ENCODE measurements around the gene CDK5RAP3. TPM values are rescaled to one million over a fixed set of nuclear protein-coding genes. Genes with fewer than 3 reads are reported as not detected.

CDK5RAP3 gene
- total RNA-seq, 1 experiment from 2014 or later, result 53.1 TPM

GRCh38 chr17:47946929-47947397, 23.9 kb upstream of the CDK5RAP3 start:
- peak; percentile 94 for DNase-seq (ENCODE audit: low read depth)

- peak; percentile 74 for DNase-seq (ENCODE audit: low read depth)
Measured at GRCh38 chr17:47948706-47949196, 22.2 kb upstream of the CDK5RAP3 start.

- peak; percentile 70 for DNase-seq (ENCODE audit: low read depth)
Measured at GRCh38 chr17:47949197-47949759, 21.6 kb upstream of the CDK5RAP3 start.

GRCh38 chr17:47949946-47950345, 21.0 kb upstream of the CDK5RAP3 start:
- DNase-seq (ENCODE audit: low read depth), result no peak

- DNase-seq (ENCODE audit: low read depth), result no peak
Measured at GRCh38 chr17:47950448-47950847, 20.5 kb upstream of the CDK5RAP3 start.

- DNase-seq (ENCODE audit: low read depth), result no peak
Measured at GRCh38 chr17:47952171-47953021, 18.5 kb upstream of the CDK5RAP3 start.

- no peak for DNase-seq (ENCODE audit: low read depth)
Measured at GRCh38 chr17:47953909-47954308, 17.0 kb upstream of the CDK5RAP3 start.

- no peak for DNase-seq (ENCODE audit: low read depth)
Measured at GRCh38 chr17:47955497-47956461, 15.1 kb upstream of the CDK5RAP3 start.

GRCh38 chr17:47956791-47957590, 13.9 kb upstream of the CDK5RAP3 start:
- no peak for DNase-seq (ENCODE audit: low read depth)

GRCh38 chr17:47957591-47958490, 13.1 kb upstream of the CDK5RAP3 start, which contains the start of gene PRR15L:
TSS of gene PRR15L (minus strand) at chr17:47957883. CDS start at chr17:47953234, 4,649 bp downstream.
- no peak for DNase-seq (ENCODE audit: low read depth)

GRCh38 chr17:47959825-47960655, 10.9 kb upstream of the CDK5RAP3 start:
- no peak for DNase-seq (ENCODE audit: low read depth)

- no peak for DNase-seq (ENCODE audit: low read depth)
Measured at GRCh38 chr17:47961406-47961805, 9.5 kb upstream of the CDK5RAP3 start.

- DNase-seq (ENCODE audit: low read depth), result no peak
Measured at GRCh38 chr17:47962901-47963300, 8.0 kb upstream of the CDK5RAP3 start.

- DNase-seq (ENCODE audit: low read depth), result no peak
Measured at GRCh38 chr17:47964856-47965255, 6.1 kb upstream of the CDK5RAP3 start.

- DNase-seq (ENCODE audit: low read depth), result no peak
Measured at GRCh38 chr17:47966079-47966519, 4.8 kb upstream of the CDK5RAP3 start.

GRCh38 chr17:47967607-47968252, 3.2 kb upstream of the CDK5RAP3 start:
- DNase-seq (ENCODE audit: low read depth), result peak; percentile 90

- DNase-seq (ENCODE audit: low read depth), result no peak
Measured at GRCh38 chr17:47968836-47969235, 2.1 kb upstream of the CDK5RAP3 start.

Data from HT1080 (cell line).